Epithelial cell of esophagus (primary cell): ENCODE data around the gene PBXIP1.

ENCODE experiments used
- DNase-seq: peaks from one replicate; pipeline ENCODE4 v3.0.0; 2010; ENCODE audit warnings: low read depth
- H3K4me3 ChIP-seq: 2 replicates; pipeline ENCODE4 v1.5.1; 2011; ENCODE audit warnings: mild to moderate bottlenecking, low read length, control low read depth
- TF ChIP-seq, protein P1 (sequence below): IDR thresholded peaks from 2 replicates; pipeline ENCODE4 v1.5.1; 2011; ENCODE audit warnings: low read depth, mild to moderate bottlenecking, low read length, control low read depth, inconsistent platforms; ENCODE audit not compliant: insufficient read depth; ENCODE audit errors: missing control alignments

PBXIP1 gene

DNA sequence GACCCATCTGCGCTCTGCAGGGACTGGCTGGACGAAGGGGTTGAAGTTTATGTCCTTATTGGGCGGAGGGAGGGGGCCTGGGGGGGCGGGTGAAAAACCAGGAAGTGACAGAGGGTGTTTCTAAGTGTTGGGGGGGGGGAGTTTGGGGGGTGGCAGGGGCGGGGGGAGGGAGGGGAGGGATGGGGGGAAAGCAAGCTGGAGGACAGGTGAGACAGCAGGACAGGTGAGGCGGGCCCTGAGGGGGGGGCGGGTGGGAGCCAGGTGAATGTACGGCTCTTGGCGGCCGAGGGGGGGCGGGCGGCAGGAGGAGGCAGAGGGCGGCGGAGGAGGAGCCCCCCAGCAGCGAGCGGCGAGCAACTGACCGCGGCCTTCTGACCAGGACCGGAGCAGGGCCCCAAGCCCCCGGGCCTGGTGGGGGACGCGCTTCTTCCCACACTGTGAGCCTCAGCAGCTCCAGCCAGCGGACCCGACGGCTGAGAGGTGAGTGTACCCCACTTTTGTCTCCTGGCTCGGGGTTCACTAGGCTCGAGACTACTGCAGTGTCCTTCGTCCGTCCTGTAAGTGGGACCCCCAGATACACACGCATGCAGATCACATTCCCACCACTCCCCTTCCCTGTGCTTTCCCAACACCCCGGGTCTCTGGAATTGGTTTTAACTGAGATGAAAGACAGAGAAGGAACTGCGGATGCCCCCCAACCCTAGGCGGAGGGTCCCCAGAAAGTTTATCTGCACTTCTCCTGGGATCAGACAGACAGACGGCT is 46.7 kb upstream of the PBXIP1 start, which contains the start of gene ZBTB7B:
Gene ZBTB7B, plus strand, starts transcription at position 339 of the 763 bp plus-strand sequence. CDS start 11,859 bp downstream, outside the sequence.
- DNase-seq = peak; percentile 35
- TF ChIP-seq, protein P1, sequence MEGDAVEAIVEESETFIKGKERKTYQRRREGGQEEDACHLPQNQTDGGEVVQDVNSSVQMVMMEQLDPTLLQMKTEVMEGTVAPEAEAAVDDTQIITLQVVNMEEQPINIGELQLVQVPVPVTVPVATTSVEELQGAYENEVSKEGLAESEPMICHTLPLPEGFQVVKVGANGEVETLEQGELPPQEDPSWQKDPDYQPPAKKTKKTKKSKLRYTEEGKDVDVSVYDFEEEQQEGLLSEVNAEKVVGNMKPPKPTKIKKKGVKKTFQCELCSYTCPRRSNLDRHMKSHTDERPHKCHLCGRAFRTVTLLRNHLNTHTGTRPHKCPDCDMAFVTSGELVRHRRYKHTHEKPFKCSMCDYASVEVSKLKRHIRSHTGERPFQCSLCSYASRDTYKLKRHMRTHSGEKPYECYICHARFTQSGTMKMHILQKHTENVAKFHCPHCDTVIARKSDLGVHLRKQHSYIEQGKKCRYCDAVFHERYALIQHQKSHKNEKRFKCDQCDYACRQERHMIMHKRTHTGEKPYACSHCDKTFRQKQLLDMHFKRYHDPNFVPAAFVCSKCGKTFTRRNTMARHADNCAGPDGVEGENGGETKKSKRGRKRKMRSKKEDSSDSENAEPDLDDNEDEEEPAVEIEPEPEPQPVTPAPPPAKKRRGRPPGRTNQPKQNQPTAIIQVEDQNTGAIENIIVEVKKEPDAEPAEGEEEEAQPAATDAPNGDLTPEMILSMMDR = no peak
- H3K4me3 ChIP-seq = peak within 1 kb of the TSS; percentile 89

DNA sequence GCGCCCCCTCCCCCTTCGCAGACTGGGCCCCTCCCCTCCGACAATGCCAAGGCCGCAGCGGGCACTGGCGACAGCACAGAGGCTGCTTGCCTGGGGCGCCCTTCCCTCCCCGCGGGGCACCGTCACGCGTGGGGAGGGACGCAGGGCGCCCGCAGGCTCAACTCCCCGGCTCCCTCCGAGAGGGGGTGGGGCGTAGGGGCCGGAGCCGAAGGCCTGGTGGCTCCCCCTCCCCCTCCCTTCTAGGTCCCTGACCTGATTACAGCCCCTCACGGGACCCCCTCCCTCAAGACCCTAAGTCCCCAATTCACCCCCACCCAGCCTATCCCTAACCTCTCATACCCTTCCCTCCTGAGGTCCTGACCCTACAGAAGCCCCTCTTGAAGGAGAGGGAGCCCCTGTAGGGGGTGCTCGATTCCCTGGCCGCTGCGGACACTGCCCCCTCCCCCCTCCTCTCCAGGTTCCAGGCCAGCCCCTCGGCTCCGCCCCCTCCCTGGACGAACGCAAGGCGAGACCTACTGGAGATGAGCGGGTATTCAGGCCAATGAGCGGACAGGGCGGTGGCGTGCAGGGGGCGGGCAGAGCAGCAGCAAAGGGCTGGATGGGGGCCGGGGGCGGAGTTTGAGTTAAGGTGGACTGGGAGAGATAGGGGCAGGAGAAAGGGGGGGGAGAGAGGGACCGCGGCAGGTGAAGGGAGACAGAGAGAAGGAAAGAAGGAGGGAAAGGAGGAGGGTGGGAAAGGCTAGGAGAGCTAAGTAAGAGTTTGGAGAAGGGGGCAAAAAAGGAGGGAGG is 46.0 kb upstream of the PBXIP1 start:
- DNase-seq = peak; percentile 100
- H3K4me3 ChIP-seq = peak overlapping the region; percentile 89
- TF ChIP-seq, protein P1 = peak; percentile 33

DNA sequence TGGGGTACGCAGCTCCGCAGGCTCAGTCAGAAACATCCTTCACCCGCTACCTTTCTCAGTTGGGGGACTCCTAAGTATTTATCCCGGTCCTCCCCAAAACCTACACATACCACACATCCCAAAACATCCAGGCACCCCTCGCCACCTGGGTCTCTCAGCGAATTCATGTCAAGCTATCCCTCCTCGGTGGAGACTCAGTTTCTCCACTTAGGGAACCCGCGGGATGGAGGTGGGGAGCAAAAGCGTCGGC is 45.5 kb upstream of the PBXIP1 start:
- TF ChIP-seq, protein P1 = no peak
- H3K4me3 ChIP-seq = peak overlapping the region; percentile 89
- DNase-seq = no peak

DNA sequence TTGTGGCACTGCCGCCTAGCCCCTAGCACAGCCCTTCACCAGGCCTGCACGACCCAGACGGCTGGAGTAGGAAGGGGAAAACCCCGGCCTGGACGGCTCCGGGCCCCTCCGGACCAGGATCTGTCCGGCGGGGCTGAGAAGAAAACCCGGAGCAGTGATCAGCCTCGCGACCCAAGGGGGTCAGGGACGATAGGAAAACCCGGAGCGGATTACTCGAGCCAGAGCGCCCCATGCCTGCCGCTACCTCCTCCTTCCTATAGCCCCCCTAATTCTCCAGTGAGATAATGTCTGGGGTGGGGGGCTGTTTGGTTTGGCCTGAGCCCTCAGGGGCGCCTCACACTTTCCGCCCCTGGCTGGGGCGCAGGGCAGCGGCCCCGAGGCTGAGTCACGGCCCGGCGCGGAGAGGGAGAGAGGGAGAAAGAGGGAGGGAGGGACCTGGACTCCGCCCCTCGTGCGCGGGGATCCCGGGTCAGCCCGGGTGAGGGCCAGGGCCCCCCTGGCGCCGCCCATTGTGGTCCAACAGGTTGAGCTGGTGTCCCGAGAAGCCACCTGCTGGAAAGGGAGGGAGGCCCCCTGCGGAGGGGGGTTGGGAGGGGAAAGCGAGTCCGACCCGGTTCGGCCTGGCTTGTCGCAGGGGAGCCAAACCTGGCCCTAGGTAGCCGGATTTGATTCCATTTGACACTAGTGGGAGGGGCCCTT is 45.0 kb upstream of the PBXIP1 start:
- TF ChIP-seq, protein P1 = no peak
- peak; percentile 94 for DNase-seq

DNA sequence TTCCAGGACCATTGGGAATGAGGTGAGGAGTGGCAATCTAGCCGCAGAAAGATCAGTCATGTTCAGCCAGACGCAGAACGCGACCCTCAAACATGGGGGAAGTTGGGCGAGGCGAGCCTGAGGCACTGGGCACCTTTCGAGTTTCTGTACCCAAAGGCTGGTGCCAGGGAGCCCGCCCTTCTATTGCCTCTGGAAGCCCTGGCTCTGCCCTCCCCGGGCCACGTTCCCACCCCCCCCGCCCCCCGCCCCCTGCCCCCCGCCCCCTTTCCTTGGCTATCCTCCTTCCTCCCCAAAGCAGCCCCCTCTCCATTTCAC is 44.5 kb upstream of the PBXIP1 start:
- TF ChIP-seq, protein P1 = no peak
- peak overlapping the region; percentile 89 for H3K4me3 ChIP-seq
- no peak for DNase-seq

More for the DNA sequence above, 45.0 kb upstream of the PBXIP1 start:
- H3K4me3 ChIP-seq = peak overlapping the region; percentile 89

DNA sequence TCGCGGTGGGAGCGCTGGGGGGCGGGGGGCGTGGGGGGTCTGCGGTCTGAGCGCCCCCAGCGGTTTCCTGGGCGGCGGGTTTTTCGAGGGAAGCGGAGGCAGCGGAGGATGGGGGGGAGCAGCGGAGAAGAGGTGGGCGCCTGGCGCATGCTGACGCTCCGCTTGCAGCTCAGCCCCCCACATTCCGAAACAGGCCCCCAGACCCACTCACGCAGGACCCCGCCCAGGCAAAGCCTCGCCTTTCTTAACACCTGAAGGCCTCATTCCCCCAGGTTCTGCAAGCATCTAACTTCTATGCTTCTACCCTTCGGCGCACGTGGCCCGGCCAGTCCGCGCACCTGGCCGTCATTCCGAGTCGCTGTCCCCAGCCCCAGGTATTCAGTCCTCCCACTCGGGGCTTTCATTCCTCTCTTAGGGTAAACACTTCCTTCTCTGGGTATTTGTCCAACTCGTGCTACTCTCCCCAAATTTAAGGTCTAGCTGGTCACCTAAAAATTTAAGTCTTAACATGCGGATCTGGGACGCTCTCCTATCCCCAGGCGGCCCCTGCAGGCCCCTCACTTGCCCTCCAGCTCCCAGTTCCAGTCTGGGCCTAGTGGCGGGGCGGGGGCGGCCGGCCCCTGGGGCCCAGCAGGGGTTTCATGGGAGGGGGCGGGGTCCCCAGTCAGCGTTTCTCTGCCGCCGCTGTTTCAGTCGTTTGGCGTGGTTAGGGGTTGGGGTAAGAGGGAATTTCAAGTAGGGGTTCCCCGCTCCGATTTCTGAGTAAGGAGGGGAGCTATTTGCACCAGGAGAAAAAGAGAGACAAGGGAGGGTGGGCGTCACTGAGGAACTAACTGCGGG is 43.9 kb upstream of the PBXIP1 start:
- peak overlapping the region; percentile 89 for H3K4me3 ChIP-seq
- TF ChIP-seq, protein P1 = no peak
- peak; percentile 53 for DNase-seq
